HG02943 (cell line): ENCODE data around the gene PPM1H.
"Not testable (repeated sequence)": the region's sequence is repeated elsewhere in the genome, so short reads cannot be mapped to it uniquely, and the experiment has no call there.

Source experiments
- ATAC-seq: cut with Tn5 transposase; IDR thresholded peaks from one replicate; pipeline ENCODE4 v1.9.1; 2021; ENCODE audit warnings: mild to moderate bottlenecking, low read depth, moderate library complexity; ENCODE audit not compliant: unreplicated experiment

Gene PPM1H

DNA sequence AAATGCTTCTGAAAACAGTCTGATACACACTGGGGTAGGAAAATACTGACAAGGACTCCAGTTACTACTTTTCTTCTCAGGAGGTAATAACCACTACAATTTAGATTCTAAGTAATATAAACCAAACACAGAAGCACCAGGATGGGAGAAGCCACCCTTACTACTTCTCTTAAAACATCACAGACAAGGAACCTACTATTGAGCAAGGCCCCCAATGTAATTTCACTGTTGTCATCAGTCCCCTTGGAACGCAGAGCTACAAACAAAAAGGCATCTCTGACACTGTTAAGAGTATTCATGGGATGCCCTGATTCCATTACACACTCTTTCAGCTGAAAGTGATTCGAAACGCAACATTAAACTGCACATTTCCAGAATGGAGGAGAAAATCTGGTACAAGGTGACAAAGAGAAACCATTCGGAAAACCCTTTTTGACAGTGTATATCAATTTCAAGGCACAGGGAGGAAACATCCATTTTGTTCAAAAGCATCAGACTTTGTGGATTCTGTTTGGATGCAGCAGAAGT lies 185.9 kb downstream of the PPM1H start:
- ATAC-seq: no peak

DNA sequence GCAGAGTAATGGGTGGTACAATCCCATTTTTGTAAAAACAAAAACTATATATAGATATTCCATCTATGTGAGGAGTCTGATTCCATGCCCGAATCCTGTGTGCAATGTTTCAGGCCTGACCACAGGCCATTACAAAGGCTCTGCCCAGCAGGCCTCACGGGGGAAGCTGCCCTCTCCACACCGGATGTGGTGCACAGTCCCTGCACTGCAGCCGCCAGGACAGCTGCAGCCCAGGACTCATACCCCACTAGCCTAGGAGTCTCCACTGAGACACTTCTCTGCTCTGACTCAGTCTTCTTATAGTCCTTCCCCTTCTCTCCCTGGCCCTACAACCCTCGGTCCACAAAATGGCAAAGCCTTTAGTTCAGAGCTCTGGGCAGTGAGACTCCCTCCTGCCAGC lies 190.4 kb downstream of the PPM1H start:
- ATAC-seq: no peak

DNA sequence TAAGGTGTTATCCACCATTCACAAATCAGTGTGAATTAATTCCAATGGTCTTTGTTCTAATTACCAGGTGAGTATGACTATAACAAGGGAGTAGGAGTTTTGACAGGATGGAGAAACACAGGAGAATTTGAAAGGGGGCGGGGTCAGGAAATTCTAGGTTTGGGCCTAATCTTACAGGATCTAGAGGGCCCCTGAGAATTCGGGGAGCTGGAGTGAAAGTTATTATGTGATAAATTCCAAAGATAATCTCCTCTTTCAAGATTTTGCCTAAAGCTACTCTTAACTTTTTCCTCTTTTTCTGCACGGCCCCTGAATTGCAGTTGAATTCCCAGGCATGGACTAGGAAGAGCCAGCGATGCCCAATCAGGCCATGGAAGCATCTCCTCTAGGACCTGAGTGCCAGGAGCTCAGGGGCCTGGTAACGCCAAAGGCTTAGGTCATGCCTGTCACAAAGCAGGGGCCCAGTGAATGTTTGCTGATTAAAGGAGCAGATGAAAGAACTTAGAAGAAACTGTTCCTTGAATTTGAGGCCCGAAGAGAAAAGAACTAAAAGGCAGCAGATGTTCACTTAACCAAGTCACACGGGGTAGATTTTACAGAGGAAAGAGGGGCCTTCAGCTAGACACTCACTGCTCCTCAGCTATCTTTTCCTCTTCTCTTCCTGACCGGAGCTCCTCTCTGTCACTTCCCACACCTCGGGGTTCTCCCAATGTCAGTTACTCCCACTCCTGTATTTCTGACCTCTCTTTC lies 195.5 kb downstream of the PPM1H start:
- no peak for ATAC-seq

DNA sequence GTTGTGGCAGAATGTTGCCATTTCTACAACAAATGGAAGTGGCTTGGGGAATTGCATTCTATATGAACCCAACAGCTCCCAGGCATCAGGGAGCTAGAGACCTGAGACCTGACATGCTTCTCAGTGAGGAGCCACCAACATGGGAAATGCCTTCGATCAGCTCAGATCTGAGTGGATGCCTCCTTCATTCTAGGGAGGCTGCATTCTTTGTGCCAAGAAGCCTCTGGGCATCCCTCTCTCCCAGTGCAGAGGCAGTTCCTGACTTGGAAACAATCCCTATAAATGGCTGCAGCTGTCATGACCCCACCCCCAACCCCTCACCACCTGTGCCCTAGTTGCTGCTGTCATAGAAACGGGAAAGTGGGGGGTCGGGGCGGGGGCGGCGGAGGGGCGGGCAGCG lies 196.3 kb downstream of the PPM1H start:
- ATAC-seq: no peak

DNA sequence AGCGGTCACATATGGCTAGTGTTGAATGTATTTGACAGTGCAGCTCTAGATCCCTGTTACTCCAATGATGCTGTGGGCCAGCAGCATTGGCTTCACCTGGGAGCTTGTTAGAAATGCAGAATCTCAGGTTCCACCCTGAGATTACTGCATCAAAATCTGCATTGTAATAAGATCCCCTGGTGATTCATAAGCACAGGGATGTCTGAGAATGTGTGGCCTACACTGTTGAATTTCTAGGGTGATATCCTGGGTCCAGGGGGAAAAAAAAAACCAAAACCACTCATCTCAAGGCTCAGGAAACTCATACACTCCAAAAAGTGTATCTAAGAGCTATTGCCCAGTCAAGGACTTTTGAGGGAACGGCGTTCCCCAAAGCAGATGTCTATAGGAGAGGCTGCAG lies 196.8 kb downstream of the PPM1H start:
- no peak for ATAC-seq

DNA sequence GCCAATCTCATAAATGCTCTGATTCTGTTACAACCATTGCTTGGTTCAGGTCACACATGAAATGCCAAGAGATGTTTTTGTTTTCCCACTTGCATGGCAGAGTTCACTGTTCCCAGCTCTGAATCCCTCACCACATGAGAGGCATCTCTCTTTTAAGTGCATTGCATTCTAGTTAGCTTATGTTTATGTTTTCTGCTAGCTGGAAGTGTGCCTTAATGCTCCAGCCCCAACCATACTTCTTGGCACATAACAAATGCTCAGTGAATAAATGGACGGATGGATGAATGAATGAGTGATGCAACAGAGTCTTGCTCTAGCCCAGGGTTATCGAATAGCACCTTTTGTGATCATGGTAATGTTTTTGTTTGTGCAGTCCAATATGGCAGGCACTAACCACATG lies 197.3 kb downstream of the PPM1H start:
- ATAC-seq: no peak

DNA sequence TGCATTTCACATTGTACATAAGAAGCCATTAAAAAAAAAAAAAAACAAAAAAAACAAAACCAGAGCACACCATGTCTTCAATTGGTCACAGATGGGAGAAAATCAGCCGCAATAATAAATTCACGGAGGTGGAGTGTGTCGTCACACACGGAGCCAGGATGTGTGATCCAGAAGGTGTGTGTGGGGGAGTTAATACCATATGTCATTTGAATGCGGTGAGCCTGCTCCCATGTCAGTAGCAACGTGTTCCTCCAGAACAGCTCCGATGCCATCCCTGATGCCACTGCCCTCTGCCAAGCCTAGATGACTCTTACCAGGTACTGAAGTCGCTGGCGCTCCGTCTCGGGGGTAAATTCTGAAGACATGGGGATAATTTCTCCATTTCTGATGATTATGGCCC lies 197.8 kb downstream of the PPM1H start:
- no peak for ATAC-seq

DNA sequence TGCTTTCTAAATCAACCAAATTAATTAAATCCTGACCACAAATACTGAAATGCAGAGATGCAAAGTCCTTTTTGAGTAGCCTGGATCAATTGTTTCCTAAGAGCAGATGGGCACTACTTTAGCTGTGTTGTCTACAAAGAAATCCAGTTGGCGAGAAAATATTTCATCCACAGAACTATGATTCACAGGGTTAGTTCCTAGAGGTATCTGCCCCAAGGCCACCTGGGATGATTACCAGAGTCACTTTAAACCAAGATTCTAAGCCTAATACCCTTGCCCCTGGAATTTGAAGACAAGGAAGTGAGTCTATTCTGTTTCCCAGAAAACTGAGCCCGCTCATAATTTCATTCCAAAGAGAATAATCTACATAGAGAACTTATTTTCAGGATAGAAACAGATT lies 198.4 kb downstream of the PPM1H start:
- ATAC-seq: no peak

DNA sequence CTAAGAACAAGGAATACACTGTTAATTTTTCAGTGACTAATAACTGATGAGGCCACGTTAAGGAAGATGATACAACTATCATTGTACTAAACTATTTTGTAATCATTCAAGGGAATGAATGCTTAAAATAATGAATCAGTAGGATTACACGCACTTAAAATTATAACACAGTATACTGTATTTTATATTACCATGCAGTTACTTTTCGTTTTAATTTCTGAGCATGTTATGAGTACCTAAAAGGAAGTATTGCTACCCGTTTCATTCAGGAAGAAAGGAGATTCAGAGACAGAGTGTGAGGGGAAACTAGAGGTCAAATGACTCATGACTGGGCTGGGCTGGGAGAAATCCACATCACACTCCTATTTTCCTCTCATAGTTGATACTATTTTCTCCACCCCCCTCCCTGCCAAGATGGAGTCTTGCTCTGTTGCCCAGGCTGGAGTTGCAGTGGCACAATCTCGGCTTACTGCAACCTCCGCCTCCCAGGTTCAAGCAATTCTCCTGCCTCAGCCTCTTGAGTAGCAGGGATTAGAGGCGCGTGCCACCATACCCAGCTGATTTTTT lies 202.0 kb downstream of the PPM1H start:
- ATAC-seq: no peak

DNA sequence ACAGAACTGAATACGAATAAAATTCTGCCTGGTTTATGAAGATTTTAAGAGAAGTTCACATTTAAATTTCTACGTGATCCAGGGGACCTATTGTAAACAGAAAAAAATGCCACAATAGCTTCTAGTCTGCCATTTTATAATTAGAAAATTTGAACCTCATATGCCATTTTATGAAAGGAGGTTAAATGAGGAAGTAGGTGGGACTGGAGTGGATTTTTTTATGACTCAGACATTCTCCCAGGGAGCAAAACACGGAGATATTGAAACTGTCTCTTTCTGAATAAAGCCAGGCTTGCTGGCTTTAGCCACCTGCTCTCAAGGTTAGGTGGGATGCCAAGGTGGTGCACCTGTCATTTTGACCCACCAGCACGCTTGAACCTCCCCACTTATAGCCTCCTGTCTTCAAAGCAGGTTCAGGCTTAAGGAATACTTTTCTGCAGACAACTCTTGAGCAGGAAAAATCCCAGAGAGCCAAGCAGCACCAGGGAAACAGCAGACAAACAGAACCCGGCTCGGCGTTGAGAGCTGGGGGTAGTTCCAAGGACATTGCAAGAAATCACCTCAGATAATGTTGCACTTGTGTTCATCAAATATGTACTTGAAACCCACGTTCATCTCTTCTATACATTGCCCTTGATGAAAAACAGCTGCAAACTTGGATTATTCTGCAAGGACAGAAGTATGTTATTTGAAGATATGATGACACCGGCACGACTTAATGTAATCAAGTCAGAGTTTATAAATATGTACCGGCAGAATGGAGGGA lies 203.7 kb downstream of the PPM1H start:
- no peak for ATAC-seq

DNA sequence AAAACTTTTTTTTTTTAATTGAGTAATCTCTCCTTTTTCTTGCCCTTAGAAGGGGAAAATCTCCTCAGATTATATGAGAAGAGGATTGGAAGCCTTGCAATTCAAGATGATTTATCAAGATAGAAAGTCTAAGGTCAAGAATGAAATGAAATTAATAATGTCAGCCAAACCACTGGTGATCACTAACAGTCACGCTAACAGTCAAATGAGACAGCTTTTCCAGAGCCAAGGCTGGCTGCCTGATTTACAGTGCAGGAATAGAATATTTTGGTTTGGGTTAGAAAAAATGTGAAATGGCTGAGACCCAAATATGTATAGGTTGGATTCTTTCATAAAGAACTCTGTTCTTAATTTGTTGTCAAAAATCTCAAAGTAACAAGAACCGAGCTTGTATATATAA lies 204.3 kb downstream of the PPM1H start:
- ATAC-seq: no peak

DNA sequence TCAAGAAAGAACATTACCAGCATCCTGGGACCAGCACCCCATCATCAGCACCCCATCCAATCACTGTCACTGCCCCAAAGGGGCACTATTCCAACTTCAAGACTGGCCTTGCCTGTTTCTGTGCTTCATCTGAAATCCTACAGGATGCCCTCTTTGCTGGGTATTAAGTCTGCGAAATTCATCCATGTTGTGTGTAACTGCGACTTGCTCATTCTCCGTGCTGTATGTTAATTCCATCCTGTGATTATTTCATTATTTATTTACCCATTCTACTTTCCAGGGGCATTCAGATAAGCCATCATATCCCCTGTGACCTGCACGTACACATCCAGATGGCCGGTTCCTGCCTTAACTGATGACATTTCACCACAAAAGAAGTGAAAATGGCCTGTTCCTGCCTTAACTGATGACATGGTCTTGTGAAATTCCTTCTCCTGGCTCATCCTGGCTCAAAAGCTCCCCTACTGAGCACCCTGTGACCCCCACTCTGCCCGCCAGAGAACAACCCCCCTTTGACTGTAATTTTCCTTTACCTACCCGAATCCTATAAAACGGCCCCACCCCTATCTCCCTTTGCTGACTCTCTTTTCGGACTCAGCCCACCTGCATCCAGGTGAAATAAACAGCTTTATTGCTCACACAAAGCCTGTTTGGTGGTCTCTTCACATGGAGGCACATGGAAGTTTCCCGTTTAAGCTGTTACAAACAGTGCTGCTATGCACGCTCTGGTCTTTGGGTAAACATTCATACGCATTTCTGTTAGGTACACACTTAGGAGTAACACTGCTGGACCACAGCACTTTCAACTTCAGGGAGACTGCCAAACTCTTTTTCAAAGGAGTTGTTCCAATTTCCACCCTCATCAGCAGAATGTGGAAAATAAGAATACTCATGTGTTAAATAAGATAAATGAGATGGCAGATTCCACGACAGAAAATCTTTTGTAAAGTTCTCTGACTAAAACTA lies 205.1 kb downstream of the PPM1H start:
- ATAC-seq: not testable (repeated sequence)

DNA sequence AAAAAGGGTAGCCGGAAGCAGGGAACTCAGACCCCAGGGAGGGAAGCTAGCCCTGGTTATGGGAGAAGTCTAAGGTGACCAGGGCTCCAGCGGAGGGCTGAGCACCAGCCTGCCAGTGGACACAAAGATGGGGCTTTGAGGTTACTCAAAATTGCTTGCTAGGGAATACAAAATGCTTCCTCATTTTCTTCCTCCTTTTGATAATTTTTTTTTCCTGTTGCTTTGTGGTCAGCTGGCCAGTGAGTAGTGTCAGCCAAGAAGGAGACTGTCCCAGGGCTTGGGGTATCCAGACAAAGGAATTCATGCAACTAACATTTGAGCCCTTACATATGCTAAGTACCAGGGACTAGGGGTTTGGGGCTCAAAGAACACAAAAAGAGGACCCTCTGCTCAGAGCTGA lies 206.2 kb downstream of the PPM1H start:
- ATAC-seq: no peak

DNA sequence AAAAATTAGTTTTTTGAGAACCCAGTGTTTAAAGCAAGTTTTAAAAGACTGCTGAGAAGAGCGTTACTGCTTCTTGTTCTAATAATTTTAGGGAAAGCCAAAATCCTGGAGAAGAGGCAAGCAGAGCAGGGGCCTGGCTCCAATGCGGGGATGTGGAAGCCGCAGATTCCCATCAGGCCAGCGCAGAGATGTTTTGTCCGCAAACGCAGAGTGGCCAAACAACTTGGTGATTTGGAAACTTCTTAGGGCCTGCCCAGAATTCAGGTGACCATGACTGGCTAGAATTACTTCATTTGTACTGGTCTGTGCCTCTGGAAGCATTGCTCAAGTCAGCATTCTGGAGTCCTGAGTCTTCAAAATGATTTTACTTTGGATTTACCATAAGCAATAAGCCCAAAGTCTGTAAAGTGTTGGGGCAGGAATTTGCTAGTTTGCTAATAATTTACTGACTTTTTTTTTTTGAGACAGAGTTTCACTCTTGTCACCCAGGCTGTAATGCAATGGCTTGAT lies 208.4 kb downstream of the PPM1H start:
- no peak for ATAC-seq

DNA sequence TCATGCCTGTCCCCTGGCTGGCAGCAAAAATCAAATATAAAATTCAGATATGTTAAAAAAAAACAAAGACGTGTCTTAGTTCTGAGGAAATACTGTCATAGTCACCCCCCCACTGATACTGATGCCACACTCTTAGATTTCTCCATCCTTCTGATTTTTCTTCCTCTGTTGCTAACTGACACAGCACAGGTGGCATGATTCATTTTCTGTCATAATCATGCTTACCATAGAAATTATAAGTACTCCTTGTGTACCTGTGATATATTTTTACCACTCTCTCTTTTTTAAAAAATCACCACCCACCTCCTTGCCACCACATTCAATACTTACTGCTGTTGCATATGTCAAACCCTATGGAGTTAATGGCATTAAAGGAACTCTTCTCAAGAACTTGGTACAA lies 209.2 kb downstream of the PPM1H start:
- no peak for ATAC-seq

DNA sequence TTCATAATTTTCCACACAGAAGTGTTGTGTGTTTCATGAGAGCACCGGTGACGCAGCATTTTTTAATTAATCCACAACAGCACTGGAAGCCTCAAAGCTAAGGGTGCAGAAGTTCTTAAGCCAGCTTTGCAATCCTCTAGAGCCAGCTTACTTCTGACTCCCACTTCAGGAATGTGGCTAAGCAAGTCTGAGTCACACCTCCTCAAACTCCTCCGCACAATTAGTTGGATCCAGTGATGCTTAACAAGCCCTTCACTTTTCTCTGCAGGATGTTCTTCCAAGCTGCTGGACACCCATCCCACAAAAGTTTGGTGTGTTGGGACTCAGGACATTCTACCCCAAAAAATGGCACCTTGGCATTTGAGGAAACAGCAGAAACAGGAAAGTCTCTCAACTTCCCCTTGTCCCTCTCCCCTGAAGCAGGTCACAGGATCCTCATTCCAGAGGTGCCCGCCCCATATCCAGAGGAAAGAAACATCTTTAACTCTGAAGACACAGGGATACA lies 210.0 kb downstream of the PPM1H start:
- ATAC-seq: no peak

DNA sequence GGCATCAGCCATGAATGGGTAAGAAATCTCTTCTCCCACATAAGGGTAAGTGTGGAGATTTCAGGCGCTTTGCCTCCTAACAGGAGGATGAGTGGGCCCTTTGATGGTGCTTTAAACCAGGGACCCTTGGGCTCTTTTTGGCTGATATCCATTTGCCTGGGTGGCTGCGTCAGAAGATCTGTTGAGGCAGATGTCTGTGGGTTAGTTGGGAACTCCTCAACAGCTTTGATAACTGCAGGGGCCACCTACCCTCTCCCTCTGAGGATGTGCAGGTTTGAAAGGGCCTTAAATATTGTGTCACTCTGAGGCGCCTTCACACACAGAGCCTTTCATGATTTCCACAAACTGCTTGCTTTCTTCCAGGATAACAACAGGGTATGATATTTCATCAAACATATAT lies 210.7 kb downstream of the PPM1H start:
- no peak for ATAC-seq

DNA sequence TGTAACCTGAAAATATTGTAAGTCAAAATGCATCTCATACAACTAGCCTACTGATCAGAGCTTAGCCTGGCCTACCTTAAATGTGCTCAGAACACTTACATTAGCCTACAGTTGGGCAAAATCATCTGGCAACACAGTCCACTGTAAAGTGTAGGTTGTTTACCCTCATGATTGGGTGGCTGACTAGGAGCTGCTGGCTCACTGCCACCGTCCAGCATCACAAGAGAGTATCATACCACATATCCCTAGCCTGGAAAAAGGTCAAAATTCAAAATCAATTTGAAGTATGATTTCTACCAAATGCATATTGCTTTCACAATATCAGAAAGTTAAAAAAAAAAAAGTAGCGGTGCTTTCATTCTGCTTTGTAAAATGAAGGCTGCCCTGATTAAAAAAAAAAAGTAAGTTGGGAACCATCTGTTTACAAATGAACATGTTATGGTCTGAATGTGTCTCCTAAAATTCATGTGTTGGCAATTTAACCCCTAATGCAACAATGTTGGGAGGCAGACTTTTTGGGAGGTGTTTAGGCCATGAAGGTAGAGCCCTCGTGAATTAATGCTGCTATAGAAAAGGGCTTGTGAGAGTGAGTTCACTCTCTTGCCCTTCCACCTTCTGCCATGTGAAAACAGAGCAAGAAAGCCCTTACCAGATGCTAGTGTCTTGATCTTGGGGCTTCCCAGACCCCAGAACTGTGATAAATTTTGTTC lies 211.8 kb downstream of the PPM1H start:
- ATAC-seq: no peak

DNA sequence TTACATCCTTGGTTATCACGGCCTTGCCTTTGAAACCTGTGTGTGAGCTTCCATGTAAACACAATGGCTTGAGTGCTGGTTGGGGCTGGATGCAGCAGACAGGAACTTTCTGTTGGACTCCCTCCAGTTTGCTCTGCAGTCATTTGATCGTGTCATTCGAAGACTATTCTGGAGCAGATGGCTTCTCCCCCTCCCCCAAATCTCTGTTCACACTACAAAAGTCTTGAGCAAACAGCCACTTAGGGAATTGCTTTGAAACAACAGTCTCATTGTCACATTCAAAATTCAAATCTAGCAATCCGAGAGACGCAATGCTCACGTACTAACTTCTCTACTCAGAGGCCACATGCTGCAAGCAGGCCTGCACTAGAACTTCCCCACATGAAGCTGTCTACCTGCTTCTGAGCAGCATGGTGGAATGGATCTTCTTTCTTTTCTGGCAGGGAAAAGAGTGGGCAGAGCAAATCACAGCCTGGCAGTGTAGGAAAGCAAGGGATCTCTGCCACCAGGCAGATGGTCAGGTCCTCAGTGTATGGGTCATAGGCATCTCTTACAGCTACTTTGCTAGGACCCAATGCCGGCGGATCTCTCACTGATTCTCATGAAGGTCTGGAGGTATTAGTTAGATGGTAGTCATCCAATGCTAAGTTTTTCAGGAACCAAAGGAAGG lies 214.2 kb downstream of the PPM1H start:
- no peak for ATAC-seq
